Fibroblast of lung (primary cell): ENCODE data around the gene MMP13. TPM values are rescaled to one million over a fixed set of nuclear protein-coding genes. Genes with fewer than 3 reads are reported as not detected.

Experiments used
- DNase-seq, 2 donors: peaks; one replicate each; pipeline versions ENCODE4 v3.0.0 to v3.0.0-alpha.2; 2010; ENCODE audit warnings: low read depth in 2 of 2
- H2AFZ ChIP-seq: 2 replicates; pipeline ENCODE4 v1.5.1; 2012; ENCODE audit warnings: low read length, control low read depth, inconsistent platforms
- H3K27ac ChIP-seq: 2 replicates; pipeline ENCODE4 v1.5.1; 2011; ENCODE audit warnings: low read length, control low read depth; ENCODE audit not compliant: insufficient read depth
- H3K27me3 ChIP-seq: 2 replicates; pipeline ENCODE4 v1.5.1; 2011; ENCODE audit warnings: mild to moderate bottlenecking, low read length; ENCODE audit not compliant: control insufficient read depth, insufficient read depth
- H3K36me3 ChIP-seq: 2 replicates; pipeline ENCODE4 v1.5.1; 2011; ENCODE audit warnings: low read length; ENCODE audit not compliant: control insufficient read depth, insufficient read depth
- H3K4me1 ChIP-seq: 2 replicates; pipeline ENCODE4 v1.5.1; 2011; ENCODE audit warnings: low read length; ENCODE audit not compliant: control insufficient read depth, insufficient read depth; ENCODE audit errors: extremely low read depth
- H3K4me2 ChIP-seq: 2 replicates; pipeline ENCODE4 v1.5.1; 2011; ENCODE audit warnings: low read length, control low read depth; ENCODE audit not compliant: insufficient read depth; ENCODE audit errors: extremely low read depth
- H3K4me3 ChIP-seq, 4 experiments: fragments of 200-600 bp in 1 of 4; sonication (generic) in 1 of 4; replicated peaks in 1 of 4; 2 replicates each; pipeline ENCODE4 v1.5.1; 2011 to 2016; ENCODE audit warnings: low read length in 4 of 4, low read depth in 3 of 4, mild to moderate bottlenecking in 3 of 4, control low read depth in 2 of 4, inconsistent platforms in 1 of 4, mixed read lengths in 1 of 4; ENCODE audit not compliant: insufficient read depth in 1 of 4; ENCODE audit errors: control extremely low read depth in 1 of 4
- H3K79me2 ChIP-seq: 2 replicates; pipeline ENCODE4 v1.5.1; 2012; ENCODE audit warnings: mild to moderate bottlenecking, low read length, inconsistent platforms; ENCODE audit not compliant: control insufficient read depth, insufficient read depth
- H3K9ac ChIP-seq: 2 replicates; pipeline ENCODE4 v1.5.1; 2011; ENCODE audit warnings: mild to moderate bottlenecking, low read length, control low read depth; ENCODE audit not compliant: insufficient read depth
- H3K9me3 ChIP-seq: 2 replicates; pipeline ENCODE4 v1.5.1; 2012; ENCODE audit warnings: low read depth, low read length; ENCODE audit not compliant: control insufficient read depth, insufficient read depth
- H4K20me1 ChIP-seq: 2 replicates; pipeline ENCODE4 v1.5.1; 2011; ENCODE audit warnings: low read length; ENCODE audit not compliant: control insufficient read depth, insufficient read depth; ENCODE audit errors: extremely low read depth
- CTCF ChIP-seq, 2 donors: IDR thresholded peaks in 1 of 2; conservative IDR thresholded peaks in 1 of 2; 1 replicate in 1 of 2; 2 replicates in 1 of 2; pipeline ENCODE4 v1.5.1; 2011 to 2012; ENCODE audit warnings: low read length in 2 of 2, control low read depth in 1 of 2, inconsistent platforms in 1 of 2, low read depth in 1 of 2, mild to moderate bottlenecking in 1 of 2
- EZH2 ChIP-seq: IDR thresholded peaks from 2 replicates; pipeline ENCODE4 v1.5.1; 2012; ENCODE audit warnings: low read length, control low read depth, mild to moderate bottlenecking; ENCODE audit errors: missing control alignments
- polyA plus RNA-seq, 2 donors: library from polyadenylated mRNA; depleted of rRNA in 1 of 2; stranded (reverse) in 1 of 2; unstranded in 1 of 2; fragments of >200 nt; gene quantifications; 2 replicates each; pipeline ENCODE4 v1.2.1, GENCODE V29; 2011 to 2012; ENCODE audit warnings: missing spikeins in 1 of 2
- total RNA-seq: library from RNA; depleted of rRNA; stranded (reverse); fragments of >200 nt; gene quantifications from 2 replicates; pipeline ENCODE4 v1.2.1, GENCODE V29; 2014

Gene MMP13
- total and polyA plus RNA-seq, 2 donors (not counting 1 experiment from before 2014, with no cell fraction given): not detected

GRCh38 chr11:102929972-102930371, 25.6 kb downstream of the MMP13 start:
- no peak overlapping the region for H2AFZ ChIP-seq
- H3K79me2 ChIP-seq: no peaks in the 10 kb centered on the region
- DNase-seq: no peak
- no peak overlapping the region for H3K4me3 ChIP-seq
- H3K4me1 ChIP-seq: no peaks in the 10 kb centered on the region
- no peaks in the 10 kb centered on the region for H4K20me1 ChIP-seq
- H3K27ac ChIP-seq: no peak overlapping the region
- H3K27me3 ChIP-seq: no peaks in the 10 kb centered on the region
- H3K36me3 ChIP-seq: no peaks in the 10 kb centered on the region
- H3K9ac ChIP-seq: no peak overlapping the region
- H3K4me2 ChIP-seq: no peak overlapping the region
- no peak for TF ChIP-seq CTCF (conservative IDR thresholded peaks at IDR 0.05 in 1 of 2, IDR thresholded peaks at IDR 0.05 in 1 of 2; ENCODE audit: low read depth in 1 of 2, low read length in 2 of 2)
- no peak for TF ChIP-seq EZH2
- no peaks in the 10 kb centered on the region for H3K9me3 ChIP-seq

GRCh38 chr11:102929166-102929565, 26.4 kb downstream of the MMP13 start:
- TF ChIP-seq EZH2: no peak
- no peak for TF ChIP-seq CTCF (conservative IDR thresholded peaks at IDR 0.05 in 1 of 2, IDR thresholded peaks at IDR 0.05 in 1 of 2; ENCODE audit: low read depth in 1 of 2, low read length in 2 of 2)
- no peak overlapping the region for H3K4me2 ChIP-seq
- H3K4me1 ChIP-seq: no peaks in the 10 kb centered on the region
- no peaks in the 10 kb centered on the region for H4K20me1 ChIP-seq
- no peak overlapping the region for H3K9ac ChIP-seq
- H3K27me3 ChIP-seq: no peaks in the 10 kb centered on the region
- no peak for DNase-seq
- no peak overlapping the region for H3K27ac ChIP-seq
- no peak overlapping the region for H2AFZ ChIP-seq
- no peaks in the 10 kb centered on the region for H3K36me3 ChIP-seq
- H3K4me3 ChIP-seq: no peak overlapping the region
- H3K9me3 ChIP-seq: no peaks in the 10 kb centered on the region
- no peaks in the 10 kb centered on the region for H3K79me2 ChIP-seq

GRCh38 chr11:102928247-102928646, 27.3 kb downstream of the MMP13 start:
- TF ChIP-seq CTCF (conservative IDR thresholded peaks at IDR 0.05 in 1 of 2, IDR thresholded peaks at IDR 0.05 in 1 of 2; ENCODE audit: low read depth in 1 of 2, low read length in 2 of 2): no peak
- no peak for TF ChIP-seq EZH2

More at GRCh38 chr11:102928247-102928646, 27.3 kb downstream of the MMP13 start:
- Histone ChIP-seq H3K27me3 (no peaks in the 10 kb centered on the region), H3K4me2 (no peak overlapping the region), H3K9ac (no peak overlapping the region), H3K4me3 (no peak overlapping the region), H3K9me3 (no peaks in the 10 kb centered on the region), H3K4me1 (no peaks in the 10 kb centered on the region), H4K20me1 (no peaks in the 10 kb centered on the region), H3K27ac (no peak overlapping the region), H3K36me3 (no peaks in the 10 kb centered on the region), H2AFZ (no peak overlapping the region), H3K79me2 (no peaks in the 10 kb centered on the region)
- DNase-seq: no peak
